ENCODE measurements around the gene SMAD7. TPM values are rescaled to one million over a fixed set of nuclear protein-coding genes. Genes with fewer than 3 reads are reported as not detected.
A peak's percentile ranks its signal among the peaks of the same experiment; 100 is the strongest.

SMAD7 gene
- polyA plus RNA-seq, 3 donors: 1.4 to 9.4 (median 1.5) TPM

- peaks cover 27 to 29% of the 10 kb centered on the region in 2 donors for H3K36me3 Mint-ChIP-seq
- peaks cover 94% of the 10 kb centered on the region for H3K79me2 ChIP-seq (ENCODE audit: insufficient read depth, low read length)
- H3K9ac ChIP-seq (ENCODE audit: insufficient read depth, low read length, poor library complexity, severe bottlenecking): no peak overlapping the region
- H3K27me3 Mint-ChIP-seq (ENCODE audit: low read depth in 3 of 3): peaks cover 0 to 5% (median 1%) of the 10 kb centered on the region in 3 donors
- peaks cover 48% of the 10 kb centered on the region for H4K20me1 ChIP-seq (ENCODE audit: insufficient read depth, low read length)
- intact Hi-C loops (cut with micrococcal nuclease): no loop called here
- no peak for DNase-seq
- no peaks in the 10 kb centered on the region for H3K27me3 ChIP-seq (ENCODE audit: control insufficient read depth in 2 of 2, insufficient read depth in 2 of 2, low read length in 2 of 2)
- peaks cover 97% of the 10 kb centered on the region for H3K4me1 Mint-ChIP-seq
- no peaks in the 10 kb centered on the region for H3K9me3 ChIP-seq (replicated peaks in 1 of 2; ENCODE audit: control insufficient read depth in 1 of 2, insufficient read depth in 1 of 2, low read length in 2 of 2)
- peak overlapping the region in 1 of 7 donors; percentile 57 for H3K27ac Mint-ChIP-seq
- TF ChIP-seq CTCF (IDR thresholded peaks at IDR 0.05): no peak
- H3K4me2 ChIP-seq (replicated peaks; ENCODE audit: extremely low read depth, low read length, poor library complexity, severe bottlenecking): no peak overlapping the region
- H3K4me3 ChIP-seq (replicated peaks in 1 of 3; ENCODE audit: low read depth in 2 of 3, low read length in 3 of 3): no peak overlapping the region
- H3K4me3 Mint-ChIP-seq: no peak overlapping the region
- peaks cover 0 to 3% of the 10 kb centered on the region in 2 donors for H3K36me3 ChIP-seq (replicated peaks in 1 of 2; ENCODE audit: control insufficient read depth in 1 of 2, insufficient read depth in 2 of 2, low read length in 2 of 2)
- peaks cover 0 to 3% (median 0%) of the 10 kb centered on the region in 7 donors for H3K9me3 Mint-ChIP-seq
- no peak overlapping the region for H2AFZ ChIP-seq (ENCODE audit: insufficient read depth, low read depth, low read length, poor library complexity, severe bottlenecking)
- 67% methylated on average over 7 of the region's 14 CpGs for WGBS (ENCODE audit: insufficient coverage)
- H3K27ac ChIP-seq (ENCODE audit: low read depth in 1 of 2, low read length in 2 of 2): no peak overlapping the region
- peaks cover 91 to 95% of the 10 kb centered on the region in 2 donors for H3K4me1 ChIP-seq (ENCODE audit: control insufficient read depth in 1 of 2, insufficient read depth in 2 of 2, low read length in 2 of 2)
Measured at GRCh38 chr18:48926420-48926857, 24.3 kb downstream of the SMAD7 start.

- H3K4me1 ChIP-seq (ENCODE audit: control insufficient read depth in 1 of 2, insufficient read depth in 2 of 2, low read length in 2 of 2): peaks cover 81 to 87% of the 10 kb centered on the region in 2 donors
- H3K9ac ChIP-seq (ENCODE audit: insufficient read depth, low read length, poor library complexity, severe bottlenecking): no peak overlapping the region
- Mint-ChIP-seq H3K4me1 (peaks cover 87% of the 10 kb centered on the region), H3K27ac (no peak overlapping the region), H3K4me3 (no peak overlapping the region), H3K9me3 (peaks cover 0 to 3% (median 0%) of the 10 kb centered on the region in 7 donors), H3K27me3 (ENCODE audit: low read depth in 3 of 3) (peaks cover 0 to 5% (median 3%) of the 10 kb centered on the region in 3 donors), H3K36me3 (peaks cover 32 to 34% of the 10 kb centered on the region in 2 donors)
- no peak for TF ChIP-seq CTCF (IDR thresholded peaks at IDR 0.05)
- H3K79me2 ChIP-seq (ENCODE audit: insufficient read depth, low read length): peaks cover 89% of the 10 kb centered on the region
- intact Hi-C loops (cut with micrococcal nuclease): no loop called here
- no peaks in the 10 kb centered on the region for H3K9me3 ChIP-seq (replicated peaks in 1 of 2; ENCODE audit: control insufficient read depth in 1 of 2, insufficient read depth in 1 of 2, low read length in 2 of 2)
- DNase-seq: no peak
- no peak overlapping the region for H3K4me3 ChIP-seq (replicated peaks in 1 of 3; ENCODE audit: low read depth in 2 of 3, low read length in 3 of 3)
- H3K27ac ChIP-seq (ENCODE audit: low read depth in 1 of 2, low read length in 2 of 2): no peak overlapping the region
- WGBS (ENCODE audit: insufficient coverage): no CpG with 5 or more reads among the region's 3 CpGs
- H2AFZ ChIP-seq (ENCODE audit: insufficient read depth, low read depth, low read length, poor library complexity, severe bottlenecking): no peak overlapping the region
- H3K36me3 ChIP-seq (replicated peaks in 1 of 2; ENCODE audit: control insufficient read depth in 1 of 2, insufficient read depth in 2 of 2, low read length in 2 of 2): peaks cover 5 to 13% of the 10 kb centered on the region in 2 donors
- H3K27me3 ChIP-seq (ENCODE audit: control insufficient read depth in 2 of 2, insufficient read depth in 2 of 2, low read length in 2 of 2): no peaks in the 10 kb centered on the region
- peaks cover 44% of the 10 kb centered on the region for H4K20me1 ChIP-seq (ENCODE audit: insufficient read depth, low read length)
- H3K4me2 ChIP-seq (replicated peaks; ENCODE audit: extremely low read depth, low read length, poor library complexity, severe bottlenecking): no peak overlapping the region
Measured at GRCh38 chr18:48925491-48925780, 25.3 kb downstream of the SMAD7 start.
